ENCODE data around the gene NNMT. TPM values are rescaled to one million over a fixed set of nuclear protein-coding genes. Genes with fewer than 3 reads are reported as not detected.

The NNMT gene
- total RNA-seq, 1 donor from 2014 or later = 26.4 TPM

DNA sequence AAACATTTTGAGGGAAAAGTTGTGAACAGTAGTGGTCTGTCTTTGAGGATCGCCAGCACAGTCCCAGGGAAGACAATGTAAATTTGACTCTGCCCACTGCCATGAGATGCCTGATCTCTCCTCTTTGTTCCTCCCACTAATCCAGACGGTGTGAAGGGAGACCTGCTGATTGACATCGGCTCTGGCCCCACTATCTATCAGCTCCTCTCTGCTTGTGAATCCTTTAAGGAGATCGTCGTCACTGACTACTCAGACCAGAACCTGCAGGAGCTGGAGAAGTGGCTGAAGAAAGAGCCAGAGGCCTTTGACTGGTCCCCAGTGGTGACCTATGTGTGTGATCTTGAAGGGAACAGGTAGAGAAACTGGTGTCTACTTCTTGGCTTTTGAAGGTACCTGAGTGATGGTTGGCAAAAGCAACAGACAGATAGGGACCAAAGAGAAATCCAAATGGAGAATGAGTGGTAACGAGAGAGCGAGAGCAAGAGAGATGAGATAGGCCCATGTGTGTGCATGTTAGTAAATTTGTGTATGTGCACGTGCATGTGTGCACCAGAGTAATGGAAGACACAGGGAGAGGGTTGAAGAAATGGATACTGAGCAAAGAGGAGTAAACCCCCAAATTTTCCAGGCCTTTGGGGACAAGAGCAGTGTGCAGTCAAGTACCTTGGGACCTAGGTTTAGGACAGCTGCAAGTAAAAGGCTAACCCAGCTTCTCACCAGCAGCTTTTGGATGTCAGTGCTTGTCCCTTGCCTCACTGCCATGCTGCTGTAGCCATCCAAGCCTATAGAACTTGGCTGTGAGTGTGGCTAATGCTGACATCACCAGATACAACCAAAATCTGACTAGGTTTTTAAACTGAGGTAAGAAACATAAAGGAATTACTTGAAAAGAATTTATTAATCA, 1.9 kb downstream of the NNMT start:
- no peak for ATAC-seq
- intact Hi-C loops (cut with micrococcal nuclease) = no loop called here
- no peak for DNase-seq

DNA sequence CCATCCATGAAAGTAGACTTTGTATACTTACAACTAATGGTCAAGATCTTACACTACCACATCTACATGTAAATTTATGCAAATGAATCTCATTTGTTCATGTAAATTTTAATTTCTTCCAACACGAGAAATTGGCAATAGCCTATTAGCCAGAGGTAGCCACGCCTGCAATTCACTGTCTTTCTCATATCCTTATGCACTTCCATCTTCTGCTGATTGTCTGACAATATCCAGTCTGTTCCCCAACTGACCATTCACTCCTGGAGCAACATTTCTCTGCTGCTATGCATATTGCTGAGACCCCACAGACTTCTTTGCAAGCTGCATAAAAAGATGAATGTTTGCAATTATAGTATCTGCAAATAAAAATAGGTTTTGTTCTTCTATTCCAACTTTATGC, 2.5 kb downstream of the NNMT start:
- intact Hi-C loops (cut with micrococcal nuclease) = no loop called here
- ATAC-seq = no peak
- DNase-seq = no peak

DNA sequence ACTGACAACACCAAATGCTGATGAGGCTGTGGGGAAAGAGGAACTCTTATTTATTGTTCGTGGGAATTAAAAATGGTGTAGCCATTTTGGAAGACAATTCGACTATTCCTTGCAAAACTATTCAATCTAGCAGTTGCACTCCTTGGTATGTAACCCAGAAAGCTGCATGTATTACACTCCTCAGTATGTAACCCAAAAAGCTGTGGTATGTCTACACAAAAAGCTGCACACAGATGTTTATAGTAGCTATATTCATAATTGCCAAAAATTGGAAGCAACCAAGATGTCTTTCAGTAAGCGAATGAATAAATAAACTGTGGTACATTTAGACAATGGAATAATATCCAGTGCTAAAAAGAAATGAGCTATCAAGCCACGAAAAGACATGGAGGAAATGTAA, 4.9 kb downstream of the NNMT start:
- DNase-seq = no peak
- no peak for ATAC-seq
- intact Hi-C loops (cut with micrococcal nuclease) = no loop called here

DNA sequence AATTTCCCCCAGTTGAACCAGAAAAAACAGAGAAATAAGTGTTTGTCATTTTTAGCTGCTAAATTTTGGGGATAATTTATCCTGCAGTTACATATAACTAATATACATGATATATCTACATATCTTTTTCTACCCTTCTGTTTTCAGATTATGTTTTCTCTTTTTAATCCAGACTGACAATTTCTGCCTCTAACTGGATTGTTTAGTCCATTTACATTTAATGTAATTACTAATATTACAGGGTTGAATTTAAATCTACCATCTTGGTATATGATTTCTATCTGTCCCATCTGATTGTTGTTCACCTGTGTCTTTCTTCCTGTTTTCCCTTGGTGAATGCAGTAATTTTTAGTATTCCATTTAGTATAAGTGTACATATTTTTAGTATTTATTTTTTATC, 5.7 kb downstream of the NNMT start:
- no peak for DNase-seq
- ATAC-seq = no peak
- intact Hi-C loops (cut with micrococcal nuclease) = no loop called here

DNA sequence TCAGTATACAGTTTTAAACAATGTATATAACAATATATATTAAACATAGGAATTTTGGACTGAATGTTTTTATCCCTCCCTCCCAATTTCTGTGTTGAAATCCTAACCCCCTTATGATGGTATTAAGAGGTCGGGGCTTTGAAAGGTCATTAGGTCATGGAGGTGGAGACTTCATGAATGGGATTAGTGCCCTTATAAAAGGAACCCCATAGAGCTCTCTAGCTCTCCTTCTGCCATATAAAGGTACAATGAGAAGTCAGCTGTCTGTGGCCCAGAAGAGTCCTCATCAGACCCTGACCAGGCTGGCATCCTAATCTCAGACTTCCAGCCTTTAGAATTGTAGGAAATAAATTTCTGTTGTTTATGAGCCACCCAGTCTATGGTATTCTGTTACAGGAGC, 6.5 kb downstream of the NNMT start:
- ATAC-seq (no peak), DNase-seq (no peak)
- intact Hi-C loops (cut with micrococcal nuclease) = no loop called here

DNA sequence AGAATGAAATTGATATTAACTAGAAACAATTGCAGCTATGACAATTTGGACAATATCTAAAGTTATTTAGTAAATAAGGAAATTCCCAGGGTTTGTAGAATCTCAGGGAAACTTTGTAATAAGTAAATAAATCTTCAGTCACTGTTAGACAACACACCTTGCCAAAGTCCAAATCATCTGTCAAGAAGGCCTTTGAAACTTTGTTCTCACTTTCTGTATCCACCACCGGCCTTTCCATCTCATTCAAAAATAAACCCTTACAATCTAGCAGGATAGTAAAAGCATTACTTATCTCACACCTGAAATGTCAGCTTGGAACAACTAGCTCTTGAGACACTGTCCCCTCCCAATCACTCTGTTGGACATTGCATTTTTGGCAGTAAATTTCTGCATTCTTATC, 7.9 kb downstream of the NNMT start:
- DNase-seq (no peak), ATAC-seq (no peak)
- intact Hi-C loops (cut with micrococcal nuclease) = no loop called here

DNA sequence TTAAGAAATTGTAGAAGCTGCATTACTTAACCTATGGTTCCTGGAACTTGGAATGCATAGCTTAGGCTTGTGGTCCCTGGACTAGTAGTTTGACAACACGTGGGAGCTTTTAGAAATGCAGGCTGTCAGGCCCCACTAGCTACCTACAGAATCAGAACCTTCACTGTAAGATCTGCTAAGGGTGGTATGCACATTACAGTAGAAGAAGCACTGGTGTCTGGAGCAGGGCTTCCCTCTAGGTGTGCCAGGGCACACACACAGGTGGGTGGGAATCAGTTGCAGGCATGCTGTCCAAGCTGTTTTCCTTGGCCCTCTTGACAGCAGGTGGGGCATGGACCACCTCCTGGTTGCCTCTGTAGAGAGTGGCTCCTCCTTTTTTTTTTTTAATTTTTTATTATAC, 8.8 kb downstream of the NNMT start:
- DNase-seq (no peak), ATAC-seq (no peak)
- intact Hi-C loops (cut with micrococcal nuclease) = no loop called here

DNA sequence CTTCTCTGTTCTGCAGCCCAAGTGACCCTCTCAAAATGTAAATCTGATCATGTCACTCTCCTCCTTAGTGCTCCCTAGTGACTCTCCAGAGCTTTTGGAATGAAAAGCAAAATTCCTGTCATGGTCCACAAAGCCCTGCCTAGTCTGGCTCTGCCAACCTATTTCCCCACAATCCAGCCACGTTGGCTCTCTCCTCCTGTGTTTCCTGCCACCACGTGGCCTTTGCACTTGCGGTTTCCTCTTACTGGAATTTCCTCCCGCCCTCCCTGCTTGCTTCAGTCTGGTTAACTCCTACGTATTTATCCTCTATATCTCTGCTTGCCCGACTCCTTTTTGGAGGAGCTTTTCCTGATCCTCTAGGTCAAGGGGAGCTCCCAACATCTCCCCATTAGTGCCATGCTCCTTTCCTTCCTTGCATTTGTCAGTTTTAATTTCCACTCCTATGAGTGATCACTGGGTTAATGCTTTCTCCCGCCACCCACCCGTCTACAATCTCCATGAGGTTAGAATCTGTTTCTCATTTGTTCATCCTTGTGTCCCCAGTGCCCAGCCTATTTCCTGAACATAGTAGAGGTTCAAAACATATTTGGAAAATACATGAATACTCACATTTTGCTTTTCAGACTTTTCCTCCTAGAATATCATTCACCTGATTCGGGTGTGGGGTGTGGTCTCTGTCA, 11.5 kb downstream of the NNMT start:
- intact Hi-C loops (cut with micrococcal nuclease) = no loop called here
- ATAC-seq = peak; percentile 83
- DNase-seq = peak; percentile 59

DNA sequence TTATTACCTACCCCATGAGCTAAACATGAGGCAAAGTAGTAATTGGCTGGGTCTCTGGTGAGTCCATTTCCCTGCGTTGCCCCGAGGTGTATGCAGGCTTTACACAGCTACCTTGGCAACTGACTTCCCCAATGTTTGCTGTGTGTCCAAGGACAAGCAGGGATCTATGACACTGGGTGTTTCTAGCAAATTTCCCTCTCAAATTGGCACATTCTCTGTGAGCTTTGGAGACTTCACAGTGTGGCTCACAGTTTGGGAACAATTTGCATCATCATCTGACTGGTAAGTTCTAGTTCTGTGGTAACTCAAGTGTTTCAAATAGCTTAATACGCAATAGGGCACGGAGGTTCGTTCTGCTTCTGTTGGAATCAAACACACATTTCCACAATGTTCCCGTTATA, 12.5 kb downstream of the NNMT start:
- intact Hi-C loops (cut with micrococcal nuclease) = no loop called here
- no peak for DNase-seq
- peak; percentile 52 for ATAC-seq

DNA sequence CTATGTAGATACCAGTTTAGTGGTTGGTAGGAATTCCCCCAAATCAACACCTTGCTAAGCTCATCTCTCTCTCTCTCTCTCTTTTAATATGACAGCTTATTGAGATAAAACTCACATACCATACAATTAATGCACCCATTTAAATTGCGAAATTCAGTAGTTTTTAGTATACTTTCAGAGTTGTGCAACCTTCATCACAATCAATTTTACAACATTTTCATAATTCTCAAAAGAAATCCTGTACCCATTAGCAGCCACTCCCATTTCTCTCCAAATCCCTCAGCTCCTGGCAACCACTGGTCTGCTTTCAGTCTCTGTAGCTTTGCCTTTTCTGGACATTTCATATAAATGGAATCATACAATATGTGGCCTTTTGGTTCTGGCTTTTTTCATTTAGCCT, 13.3 kb downstream of the NNMT start:
- intact Hi-C loops (cut with micrococcal nuclease) = no loop called here
- no peak for ATAC-seq

DNA sequence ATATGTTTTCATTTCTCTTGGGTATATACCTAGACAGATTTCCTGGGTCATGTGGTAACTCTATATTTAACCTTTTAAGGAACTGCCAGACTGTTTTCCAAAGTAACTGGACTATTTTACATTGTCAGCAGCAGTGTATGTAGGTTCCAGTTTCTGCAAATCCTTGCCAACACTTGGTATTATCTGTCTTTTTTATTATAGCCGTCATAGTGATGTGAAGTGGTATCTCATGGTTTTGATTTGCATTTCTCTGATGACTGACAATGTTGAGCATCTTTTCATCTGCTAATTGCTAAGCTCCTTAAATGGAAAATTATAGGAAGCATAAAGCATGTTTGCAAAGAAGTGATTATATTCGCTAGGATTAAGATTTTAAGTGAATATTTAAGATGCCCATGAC, 13.9 kb downstream of the NNMT start:
- intact Hi-C loops (cut with micrococcal nuclease) = no loop called here
- no peak for ATAC-seq
- DNase-seq = no peak

More for the DNA sequence above, 13.3 kb downstream of the NNMT start:
- DNase-seq = no peak

DNA sequence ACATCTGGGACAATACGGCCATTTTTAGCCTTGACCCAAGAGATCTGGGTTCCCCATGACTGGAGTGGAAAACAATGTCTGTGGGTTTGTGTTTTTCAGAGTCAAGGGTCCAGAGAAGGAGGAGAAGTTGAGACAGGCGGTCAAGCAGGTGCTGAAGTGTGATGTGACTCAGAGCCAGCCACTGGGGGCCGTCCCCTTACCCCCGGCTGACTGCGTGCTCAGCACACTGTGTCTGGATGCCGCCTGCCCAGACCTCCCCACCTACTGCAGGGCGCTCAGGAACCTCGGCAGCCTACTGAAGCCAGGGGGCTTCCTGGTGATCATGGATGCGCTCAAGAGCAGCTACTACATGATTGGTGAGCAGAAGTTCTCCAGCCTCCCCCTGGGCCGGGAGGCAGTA, 15.7 kb downstream of the NNMT start:
- intact Hi-C loops (cut with micrococcal nuclease) = no loop called here
- DNase-seq (no peak), ATAC-seq (no peak)

DNA sequence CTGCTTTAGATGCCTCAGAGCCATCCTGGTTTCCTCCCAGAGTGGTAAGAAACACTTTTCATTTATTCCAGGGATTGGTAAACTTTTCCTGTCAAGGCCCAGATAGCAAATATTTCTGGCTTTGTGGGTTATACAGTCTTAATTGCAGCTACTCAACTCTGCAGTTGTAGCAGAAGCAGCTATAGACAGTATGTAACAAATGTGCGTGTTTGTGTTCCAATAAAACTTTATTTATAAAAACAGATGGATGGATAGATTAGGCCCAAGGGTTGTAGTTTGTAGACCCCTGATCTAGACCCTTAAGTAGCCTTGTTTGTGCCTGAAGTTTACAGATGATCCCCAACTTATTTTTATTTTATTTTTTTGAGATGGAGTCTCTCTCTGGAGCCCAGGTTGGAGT, 17.9 kb downstream of the NNMT start:
- ATAC-seq (no peak), DNase-seq (no peak)
- intact Hi-C loops (cut with micrococcal nuclease) = no loop called here

DNA sequence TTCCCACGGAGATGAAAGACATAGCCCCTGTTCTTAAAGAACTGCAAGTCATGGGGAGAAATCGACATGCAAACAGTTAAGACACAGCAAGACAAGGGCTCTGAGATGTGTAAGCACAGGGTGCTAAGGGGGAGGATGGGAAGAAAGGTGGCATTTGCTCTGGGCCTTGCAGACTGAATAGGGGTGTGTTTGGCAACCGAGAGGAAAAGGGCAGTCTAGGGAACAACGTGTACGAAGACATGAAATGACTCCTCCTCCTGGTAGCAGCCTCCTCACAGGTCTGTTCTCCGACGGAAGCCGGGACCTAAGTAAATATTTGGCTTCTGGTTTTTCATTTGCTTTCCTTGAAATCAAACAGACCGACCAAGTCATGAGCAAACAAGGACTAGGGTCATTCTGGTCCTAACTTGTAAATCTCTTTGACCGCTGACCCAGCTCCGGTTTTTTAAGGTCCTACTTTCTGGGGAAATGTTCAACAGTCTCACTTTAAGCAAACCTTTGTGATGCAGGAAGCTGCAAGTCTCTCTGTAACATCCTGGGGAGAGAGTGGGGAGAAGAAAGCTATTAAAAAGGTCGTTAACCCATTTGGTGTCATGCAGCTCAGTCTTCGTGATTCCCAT, 19.7 kb downstream of the NNMT start:
- DNase-seq (no peak), ATAC-seq (peak; percentile 17)
- intact Hi-C loops (cut with micrococcal nuclease) = no loop called here

DNA sequence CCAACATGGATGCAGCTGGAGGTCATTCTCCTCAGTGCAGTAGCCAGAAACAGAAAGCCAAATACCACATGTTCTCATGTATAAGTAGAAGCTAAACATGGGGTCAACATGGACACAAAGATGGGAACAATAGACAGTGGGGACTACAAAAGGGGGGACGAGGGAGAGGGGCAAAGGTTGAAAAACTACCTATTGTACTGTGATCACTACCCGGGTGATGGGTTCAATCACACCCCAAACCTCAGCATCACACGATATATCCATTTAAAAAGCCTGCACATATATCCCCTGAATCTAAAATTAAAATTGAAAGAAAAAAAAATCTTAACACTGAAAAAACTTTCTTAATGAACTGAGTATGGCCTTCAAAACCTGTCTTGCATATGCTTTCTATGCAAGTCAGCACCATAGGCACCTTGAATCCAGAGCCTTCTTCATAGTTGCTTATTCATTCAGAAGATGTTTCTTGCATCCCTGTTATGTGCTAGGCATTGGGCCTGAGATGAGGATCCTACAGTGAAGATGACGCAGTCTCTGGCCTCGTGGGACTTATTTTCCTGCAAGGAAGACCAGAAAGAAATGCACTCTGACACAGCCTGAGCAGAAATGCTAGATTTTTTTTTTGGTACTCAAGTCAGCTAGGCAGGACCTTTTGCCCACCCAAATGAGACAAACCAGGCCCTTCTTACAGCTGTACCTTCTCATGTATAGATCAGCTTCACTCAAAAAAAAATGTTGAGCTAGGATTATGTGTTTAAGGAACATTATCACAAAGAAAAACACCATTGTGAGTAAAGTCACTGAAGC, 21.0 kb downstream of the NNMT start:
- DNase-seq (no peak), ATAC-seq (peak; percentile 43)
- intact Hi-C loops (cut with micrococcal nuclease) = no loop called here

DNA sequence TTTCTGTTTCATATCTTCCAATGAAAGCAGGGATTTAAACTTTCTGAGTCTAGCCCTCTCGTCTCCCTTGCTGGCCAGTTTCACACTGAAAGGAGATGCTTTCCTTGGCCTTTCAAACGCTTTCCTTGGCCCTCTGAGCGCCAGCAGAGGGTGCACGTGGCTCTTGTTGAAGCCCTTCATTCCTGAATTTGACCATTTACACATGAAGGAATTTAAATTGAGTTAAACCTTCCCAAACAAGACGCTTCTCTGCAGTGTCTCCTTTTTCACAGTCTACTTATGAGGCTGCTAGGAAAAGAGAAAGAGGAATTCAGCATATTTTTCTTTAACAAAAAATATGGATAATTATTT, 21.6 kb downstream of the NNMT start:
- intact Hi-C loops (cut with micrococcal nuclease) = no loop called here
- ATAC-seq (peak; percentile 63), DNase-seq (peak; percentile 47)

DNA sequence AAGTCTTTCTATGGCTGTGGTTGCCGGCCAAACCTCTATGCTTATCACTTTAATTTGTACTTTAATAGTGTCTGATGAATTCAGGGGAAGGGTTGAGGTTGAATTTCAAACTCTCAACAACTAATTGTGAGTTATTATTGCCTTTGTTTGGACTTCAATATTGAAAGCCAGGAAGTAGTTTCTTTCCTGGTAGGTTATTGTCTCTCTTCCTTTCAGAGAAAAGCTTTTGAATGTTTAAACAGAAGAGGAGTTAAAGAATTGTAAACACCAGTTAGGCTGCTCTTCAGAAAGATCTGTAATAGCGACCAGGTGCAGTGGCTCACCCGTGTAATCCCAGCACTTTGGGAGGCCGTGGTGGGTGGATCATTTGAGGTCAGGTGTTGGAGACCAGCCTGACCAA, 22.2 kb downstream of the NNMT start:
- ATAC-seq (no peak), DNase-seq (no peak)
- intact Hi-C loops (cut with micrococcal nuclease) = no loop called here

DNA sequence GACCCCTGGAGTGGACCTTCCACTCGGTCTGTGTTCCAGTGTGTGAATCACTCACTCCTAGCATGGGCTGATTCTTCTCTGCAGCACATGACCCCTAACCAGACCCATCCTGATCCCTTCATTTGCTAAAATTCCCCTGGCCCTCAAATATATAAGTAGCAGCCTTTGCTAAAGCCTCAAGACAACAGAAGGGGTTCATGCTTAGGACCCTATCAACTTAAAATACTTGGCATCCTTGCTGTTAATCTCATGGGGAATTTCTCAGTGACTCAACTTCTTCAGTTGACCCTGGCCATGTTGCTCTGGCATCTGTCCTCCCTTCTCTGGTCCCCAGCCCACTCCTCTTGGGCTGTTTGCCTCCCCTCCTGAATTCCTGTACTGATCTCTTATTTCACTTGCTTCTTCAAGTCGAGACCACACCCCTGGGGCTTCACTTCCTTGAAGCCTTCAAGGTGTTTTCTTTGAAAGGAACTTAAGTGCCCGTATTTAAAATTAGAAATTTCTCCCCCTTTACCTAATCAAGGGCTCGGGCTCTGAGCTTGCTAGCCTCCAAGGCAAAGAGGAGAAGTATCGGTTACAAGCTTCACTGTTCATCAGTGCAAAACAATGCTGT, 23.6 kb downstream of the NNMT start:
- no peak for ATAC-seq
- DNase-seq = no peak
- intact Hi-C loops (cut with micrococcal nuclease) = no loop called here

DNA sequence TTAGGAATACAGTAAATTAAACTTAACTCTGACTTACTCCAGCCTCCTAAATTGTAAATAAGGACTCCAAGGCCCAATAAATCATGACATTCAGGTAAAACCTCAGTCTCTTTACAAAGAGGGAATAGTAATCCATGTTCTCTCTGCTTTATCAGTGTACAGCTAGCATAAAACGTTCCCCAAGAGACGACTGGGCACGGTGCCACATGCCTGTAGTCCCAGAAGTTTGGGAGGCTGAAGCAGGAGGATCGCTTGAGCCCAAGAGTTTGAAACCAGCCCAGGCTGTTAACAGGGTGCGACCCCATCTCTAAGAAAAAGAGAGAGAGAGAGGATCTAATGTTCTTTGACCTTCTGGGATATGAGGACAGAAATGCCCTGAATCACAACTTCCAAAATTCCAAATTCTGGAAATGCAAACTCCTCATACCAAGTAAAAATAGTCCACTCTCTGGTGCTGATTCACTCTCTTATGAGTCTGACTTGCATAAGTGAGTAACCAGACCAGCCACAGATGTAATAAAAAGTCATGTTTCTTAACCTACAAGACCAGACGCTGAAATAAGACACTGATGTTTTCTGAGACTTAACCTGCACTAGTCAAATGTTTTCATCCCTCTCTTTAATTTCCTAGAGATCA, 25.5 kb downstream of the NNMT start:
- peak; percentile 51 for DNase-seq
- no peak for ATAC-seq
- intact Hi-C loops (cut with micrococcal nuclease) = no loop called here
